ENCODE results near the gene PPP1R3E.
A peak's percentile ranks its signal among the peaks of the same experiment; 100 is the strongest.

The PPP1R3E gene

GRCh38 chr14:23322568-23323517 lies 20.2 kb upstream of the PPP1R3E start:
- no peak for DNase-seq

GRCh38 chr14:23321572-23322547 lies 19.2 kb upstream of the PPP1R3E start:
- no peak for DNase-seq

- DNase-seq, result peak; percentile 99
These were observed 18.2 kb upstream of the PPP1R3E start, which contains the start of gene PABPN1 for GRCh38 chr14:23320584-23321571. Gene PABPN1 (plus strand): TSS chr14:23321457. CDS start chr14:23321470, 13 bp downstream.

- no peak for DNase-seq
These were observed 17.3 kb upstream of the PPP1R3E start for GRCh38 chr14:23319746-23320583.

- DNase-seq, result no peak
These were observed 13.6 kb upstream of the PPP1R3E start for GRCh38 chr14:23316300-23316699.

GRCh38 chr14:23310546-23310945 lies 7.9 kb upstream of the PPP1R3E start:
- DNase-seq, result no peak

- no peak for DNase-seq
These were observed 6.2 kb upstream of the PPP1R3E start for GRCh38 chr14:23308721-23309445.

- no peak for DNase-seq
These were observed 5.3 kb upstream of the PPP1R3E start for GRCh38 chr14:23307687-23308644.

- no peak for DNase-seq
These were observed 4.5 kb upstream of the PPP1R3E start for GRCh38 chr14:23307146-23307530.

- DNase-seq, result no peak
These were observed 3.9 kb upstream of the PPP1R3E start, which contains the start of gene BCL2L2 for GRCh38 chr14:23306412-23307145. Gene BCL2L2 (plus strand): TSS chr14:23306833. CDS start chr14:23307768, 935 bp downstream.

GRCh38 chr14:23301969-23302289 lies 730 bp downstream of the PPP1R3E start:
- DNase-seq, result no peak

- DNase-seq, result peak; percentile 94
These were observed 1.2 kb downstream of the PPP1R3E start for GRCh38 chr14:23301288-23301968.

GRCh38 chr14:23300687-23301223 lies 1.9 kb downstream of the PPP1R3E start:
- DNase-seq, result no peak

- DNase-seq, result no peak
These were observed 2.5 kb downstream of the PPP1R3E start for GRCh38 chr14:23299986-23300686.

GRCh38 chr14:23299211-23299957 lies 3.3 kb downstream of the PPP1R3E start:
- no peak for DNase-seq

All from NCI-H2081 treated with DMSO at 0.1 percent for 48 hours (cell line).